Neural progenitor cell (in vitro differentiated cells): ENCODE data around the gene VWF.

ENCODE experiments used
- CTCF ChIP-seq: fragments of 200-600 bp; sonication (generic); IDR thresholded peaks from 2 replicates; pipeline ENCODE4 v1.5.1; 2017; ENCODE audit warnings: antibody characterized with exemption, mild to moderate bottlenecking
- EZH2 ChIP-seq: fragments of 200-600 bp; sonication (generic); IDR thresholded peaks from 2 replicates; pipeline ENCODE4 v1.6.1; 2017; ENCODE audit warnings: antibody characterized with exemption, mild to moderate bottlenecking, moderate library complexity

- TF ChIP-seq CTCF (no peak), EZH2 (no peak)
Observed at GRCh38 chr12:5985471-5985870, 139.0 kb downstream of the VWF start.
